Fibroblast of the aortic adventitia (primary cell): ENCODE measurements around the gene YJEFN3. TPM values are rescaled to one million over a fixed set of nuclear protein-coding genes. Genes with fewer than 3 reads are reported as not detected.

Source experiments
- DNase-seq: peaks from one replicate; pipeline ENCODE4 v3.0.0-alpha.2; 2010; ENCODE audit warnings: low read depth
- H3K4me3 ChIP-seq: 2 replicates; pipeline ENCODE4 v1.5.1; 2011; ENCODE audit warnings: low read depth, mild to moderate bottlenecking, control low read depth, low read length, moderate library complexity
- CTCF ChIP-seq: IDR thresholded peaks from 2 replicates; pipeline ENCODE4 v1.5.1; 2011; ENCODE audit warnings: mild to moderate bottlenecking, low read length, control low read depth, inconsistent platforms; ENCODE audit not compliant: insufficient read depth
- total RNA-seq: library from RNA; depleted of rRNA; stranded (reverse); fragments of >200 nt; gene quantifications from 2 replicates; pipeline ENCODE4 v1.2.3, GENCODE V29; 2012; ENCODE audit warnings: low replicate concordance

The YJEFN3 gene
- total RNA-seq, 1 donor, result 0.45 TPM

- no peak for DNase-seq
- no peak overlapping the region for H3K4me3 ChIP-seq
- TF ChIP-seq CTCF, result no peak
Measured at GRCh38 chr19:19562665-19563347, 34.1 kb downstream of the YJEFN3 start.

- no peak for DNase-seq
- TF ChIP-seq CTCF, result no peak
Measured at GRCh38 chr19:19563348-19563848, 34.7 kb downstream of the YJEFN3 start.

GRCh38 chr19:19566306-19566705 lies 37.6 kb downstream of the YJEFN3 start:
- no peak overlapping the region for H3K4me3 ChIP-seq
- TF ChIP-seq CTCF, result no peak
- no peak for DNase-seq

More at GRCh38 chr19:19563348-19563848, 34.7 kb downstream of the YJEFN3 start:
- H3K4me3 ChIP-seq, result no peak overlapping the region

GRCh38 chr19:19567391-19567790 lies 38.7 kb downstream of the YJEFN3 start:
- H3K4me3 ChIP-seq, result no peak overlapping the region
- no peak for DNase-seq
- no peak for TF ChIP-seq CTCF

GRCh38 chr19:19568802-19569756 lies 40.4 kb downstream of the YJEFN3 start:
- no peak for TF ChIP-seq CTCF
- DNase-seq, result peak; percentile 38
- H3K4me3 ChIP-seq, result no peak overlapping the region

GRCh38 chr19:19570571-19570970 lies 41.9 kb downstream of the YJEFN3 start:
- no peak overlapping the region for H3K4me3 ChIP-seq
- DNase-seq, result no peak
- TF ChIP-seq CTCF, result no peak
